HEK293 (cell line): ENCODE data around the gene NID1.

Source experiments
- CTCF ChIA-PET: fragments of 350-600 bp; formaldehyde crosslinking; extraction: SDS; loops from one replicate; lab custom pipeline; 2021; ENCODE audit warnings: antibody characterized with exemption; lab: Yijun Ruan, JAX
- POLR2A ChIA-PET: fragments of 300-600 bp; formaldehyde crosslinking; extraction: SDS; loops from one replicate; lab custom pipeline; 2020; ENCODE audit warnings: antibody characterized with exemption, inconsistent platforms; lab: Yijun Ruan, JAX
- H3K27ac ChIP-seq: fragments of 200-500 bp; sonication (Bioruptor generic); 2 replicates; pipeline ENCODE4 v1.5.1; 2014; ENCODE audit warnings: low read depth, low read length, control low read depth, inconsistent platforms; ENCODE audit errors: extremely low read depth
- H3K36me3 ChIP-seq, 2 experiments: fragments of 200-500 bp in 1 of 2; sonication (Bioruptor generic) in 1 of 2; 1 replicate in 1 of 2; 2 replicates in 1 of 2; pipeline ENCODE4 v1.5.1; 2014 to 2017; ENCODE audit warnings: inconsistent platforms in 2 of 2, low read length in 2 of 2; ENCODE audit not compliant: control insufficient read depth in 2 of 2, insufficient read depth in 1 of 2
- H3K4me1 ChIP-seq: fragments of 200-500 bp; sonication (Bioruptor generic); 2 replicates; pipeline ENCODE4 v1.5.1; 2014; ENCODE audit warnings: mild to moderate bottlenecking, low read length, inconsistent platforms; ENCODE audit not compliant: control insufficient read depth, insufficient read depth
- H3K4me3 ChIP-seq: 2 replicates; pipeline ENCODE4 v1.5.1; 2011; ENCODE audit warnings: low read depth, mild to moderate bottlenecking, control low read depth, low read length, moderate library complexity
- H3K9me3 ChIP-seq: fragments of 200-500 bp; sonication (Bioruptor generic); 2 replicates; pipeline ENCODE4 v1.5.1; 2014; ENCODE audit warnings: low read depth, low read length, inconsistent platforms; ENCODE audit not compliant: control insufficient read depth, insufficient read depth
- FEZF1 ChIP-seq: fragments of 450-650 bp; formaldehyde crosslinking; IDR thresholded peaks from 2 replicates; pipeline ENCODE4 v1.5.1; 2016; ENCODE audit warnings: missing biosample characterization, missing genetic modification characterization
- RBAK ChIP-seq: fragments of 450-650 bp; formaldehyde crosslinking; IDR thresholded peaks from 2 replicates; pipeline ENCODE4 v1.5.1; 2016; ENCODE audit warnings: missing biosample characterization, missing genetic modification characterization
- REPIN1 ChIP-seq: fragments of 450-650 bp; formaldehyde crosslinking; IDR thresholded peaks from 2 replicates; pipeline ENCODE4 v1.5.1; 2017; ENCODE audit warnings: missing biosample characterization, missing genetic modification characterization, low read depth
- SETDB1 ChIP-seq: IDR thresholded peaks from one replicate; pipeline ENCODE4 v1.6.1; 2017; ENCODE audit warnings: mild to moderate bottlenecking, low read length, moderate library complexity, mixed read lengths; ENCODE audit not compliant: insufficient read length
- ZBTB17 ChIP-seq: fragments of 450-650 bp; formaldehyde crosslinking; IDR thresholded peaks from 2 replicates; pipeline ENCODE4 v1.5.1; 2016; ENCODE audit warnings: missing biosample characterization, missing genetic modification characterization
- ZEB2 ChIP-seq: fragments of 450-650 bp; formaldehyde crosslinking; IDR thresholded peaks from 2 replicates; pipeline ENCODE4 v1.5.1; 2016; ENCODE audit warnings: missing biosample characterization, missing genetic modification characterization
- ZFP37 ChIP-seq: fragments of 450-650 bp; formaldehyde crosslinking; IDR thresholded peaks from 2 replicates; pipeline ENCODE4 v1.5.1; 2016; ENCODE audit warnings: missing biosample characterization, missing genetic modification characterization
- ZNF133 ChIP-seq: fragments of 450-650 bp; formaldehyde crosslinking; IDR thresholded peaks from 2 replicates; pipeline ENCODE4 v1.5.1; 2016; ENCODE audit warnings: missing biosample characterization, missing genetic modification characterization
- ZNF16 ChIP-seq: fragments of 450-650 bp; formaldehyde crosslinking; IDR thresholded peaks from 2 replicates; pipeline ENCODE4 v1.5.1; 2016; ENCODE audit warnings: low read depth, missing biosample characterization, missing genetic modification characterization
- ZNF2 ChIP-seq: fragments of 450-650 bp; formaldehyde crosslinking; IDR thresholded peaks from 2 replicates; pipeline ENCODE4 v1.5.1; 2016; ENCODE audit warnings: missing biosample characterization, missing genetic modification characterization
- ZNF202 ChIP-seq: fragments of 450-650 bp; formaldehyde crosslinking; IDR thresholded peaks from 2 replicates; pipeline ENCODE4 v1.5.1; 2016; ENCODE audit warnings: missing biosample characterization, missing genetic modification characterization, borderline replicate concordance
- ZNF335 ChIP-seq: fragments of 450-650 bp; formaldehyde crosslinking; conservative IDR thresholded peaks from 2 replicates; pipeline ENCODE4 v1.5.1; 2016; ENCODE audit warnings: missing biosample characterization, missing genetic modification characterization
- ZNF366 ChIP-seq: fragments of 450-650 bp; formaldehyde crosslinking; conservative IDR thresholded peaks from 2 replicates; pipeline ENCODE4 v1.5.1; 2016; ENCODE audit warnings: missing biosample characterization, missing genetic modification characterization
- ZNF610 ChIP-seq: fragments of 450-650 bp; formaldehyde crosslinking; IDR thresholded peaks from 2 replicates; pipeline ENCODE4 v1.5.1; 2016; ENCODE audit warnings: missing biosample characterization, missing genetic modification characterization, borderline replicate concordance
- ZNF830 ChIP-seq: fragments of 450-650 bp; IDR thresholded peaks from 2 replicates; pipeline ENCODE4 v1.5.0; 2018; ENCODE audit warnings: missing biosample characterization, missing genetic modification characterization, low read depth, mild to moderate bottlenecking, moderate library complexity
- ZSCAN30 ChIP-seq: fragments of 450-650 bp; IDR thresholded peaks from 2 replicates; pipeline ENCODE4 v1.5.1; 2018; ENCODE audit warnings: missing biosample characterization, mild to moderate bottlenecking, missing genetic modification characterization, moderate library complexity
- TF ChIP-seq, protein P1 (sequence below): fragments of 450-650 bp; formaldehyde crosslinking; IDR thresholded peaks from 2 replicates; pipeline ENCODE4 v1.5.1; 2016; ENCODE audit warnings: missing biosample characterization, missing genetic modification characterization, low read depth
- TF ChIP-seq, protein P2 (sequence below): fragments of 450-650 bp; IDR thresholded peaks from 2 replicates; pipeline ENCODE4 v1.5.1; 2018; ENCODE audit warnings: missing biosample characterization, mild to moderate bottlenecking, missing genetic modification characterization
- TF ChIP-seq, protein P3 (sequence below): fragments of 450-650 bp; formaldehyde crosslinking; IDR thresholded peaks from 2 replicates; pipeline ENCODE4 v1.5.1; 2016; ENCODE audit warnings: missing biosample characterization, missing genetic modification characterization
- TF ChIP-seq, protein P4 (sequence below): fragments of 450-650 bp; formaldehyde crosslinking; IDR thresholded peaks from 2 replicates; pipeline ENCODE4 v1.5.1; 2016; ENCODE audit warnings: missing biosample characterization, missing genetic modification characterization
- TF ChIP-seq, protein P5 (sequence below): fragments of 450-650 bp; formaldehyde crosslinking; conservative IDR thresholded peaks from 2 replicates; pipeline ENCODE4 v1.5.1; 2016; ENCODE audit warnings: low read depth, missing biosample characterization, missing genetic modification characterization
- TF ChIP-seq, protein P6 (sequence below): fragments of 450-650 bp; formaldehyde crosslinking; IDR thresholded peaks from 2 replicates; pipeline ENCODE4 v1.5.1; 2017; ENCODE audit warnings: missing biosample characterization, missing genetic modification characterization

NID1 gene

DNA sequence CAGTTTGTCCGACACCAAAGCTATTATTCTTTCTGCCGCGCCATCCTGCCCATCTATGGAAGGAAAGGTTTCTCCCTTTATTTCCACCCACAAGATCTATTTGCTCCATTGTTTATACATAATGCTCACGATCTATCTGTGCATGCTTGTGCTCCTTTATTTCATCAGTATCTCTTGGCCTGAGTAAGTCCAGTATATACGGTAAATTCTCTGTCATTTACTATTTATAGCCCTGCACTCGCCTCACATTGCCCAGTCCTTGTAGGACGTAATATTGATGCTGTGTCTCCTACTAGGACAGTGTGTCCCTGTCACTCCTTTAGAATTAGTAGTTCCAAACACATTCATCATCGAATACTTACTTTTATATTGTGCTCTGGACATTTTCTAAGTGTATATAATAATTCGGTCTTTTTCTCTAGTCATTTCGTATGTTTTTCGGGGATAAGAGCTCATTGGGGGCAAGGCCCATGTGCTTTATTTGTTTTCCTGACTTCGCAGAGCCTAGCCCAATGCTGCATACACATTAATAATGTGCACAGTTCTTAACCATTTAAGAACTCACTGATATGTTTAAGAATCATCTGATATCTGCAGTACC, 3.1 kb upstream of the NID1 start:
- Histone ChIP-seq H3K9me3 (no peaks in the 10 kb centered on the region), H3K4me1 (no peaks in the 10 kb centered on the region), H3K36me3 (no peaks in the 10 kb centered on the region), H3K27ac (no peak overlapping the region), H3K4me3 (no peak overlapping the region)
- CTCF ChIA-PET: interaction anchor here (0.5 to 1.6 kb wide), 5 partner anchors 16 to 735 kb away, joined by 3 to 6 read pairs (median 5); no protein-coding TSS in a partner anchor
- POLR2A ChIA-PET: no interaction called here
- TF ChIP-seq ZNF335 (tag by site-specific recombination): peak; percentile 84
- 0 out of 2 replicates have a peak, but pooled peaks have one; percentile 24 for TF ChIP-seq FEZF1
- no peak for TF ChIP-seq ZNF16 (tag by site-specific recombination)
- peak; percentile 62; the same call in 1 of the 2 replicates for TF ChIP-seq ZSCAN30 (tag by site-specific recombination)
- peak; percentile 57; the same call in 1 of the 2 replicates for TF ChIP-seq ZNF366 (tag by site-specific recombination)
- TF ChIP-seq ZBTB17 (tag by site-specific recombination): peak; percentile 83
- peak; percentile 84 for TF ChIP-seq ZEB2
- TF ChIP-seq, protein P1, sequence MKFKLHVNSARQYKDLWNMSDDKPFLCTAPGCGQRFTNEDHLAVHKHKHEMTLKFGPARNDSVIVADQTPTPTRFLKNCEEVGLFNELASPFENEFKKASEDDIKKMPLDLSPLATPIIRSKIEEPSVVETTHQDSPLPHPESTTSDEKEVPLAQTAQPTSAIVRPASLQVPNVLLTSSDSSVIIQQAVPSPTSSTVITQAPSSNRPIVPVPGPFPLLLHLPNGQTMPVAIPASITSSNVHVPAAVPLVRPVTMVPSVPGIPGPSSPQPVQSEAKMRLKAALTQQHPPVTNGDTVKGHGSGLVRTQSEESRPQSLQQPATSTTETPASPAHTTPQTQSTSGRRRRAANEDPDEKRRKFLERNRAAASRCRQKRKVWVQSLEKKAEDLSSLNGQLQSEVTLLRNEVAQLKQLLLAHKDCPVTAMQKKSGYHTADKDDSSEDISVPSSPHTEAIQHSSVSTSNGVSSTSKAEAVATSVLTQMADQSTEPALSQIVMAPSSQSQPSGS (tag by site-specific recombination): peak; percentile 42; the same call in 1 of the 2 replicates
- no peak; the same call in 1 of the 2 replicates for TF ChIP-seq ZNF2 (tag by site-specific recombination)
- TF ChIP-seq, protein P2, sequence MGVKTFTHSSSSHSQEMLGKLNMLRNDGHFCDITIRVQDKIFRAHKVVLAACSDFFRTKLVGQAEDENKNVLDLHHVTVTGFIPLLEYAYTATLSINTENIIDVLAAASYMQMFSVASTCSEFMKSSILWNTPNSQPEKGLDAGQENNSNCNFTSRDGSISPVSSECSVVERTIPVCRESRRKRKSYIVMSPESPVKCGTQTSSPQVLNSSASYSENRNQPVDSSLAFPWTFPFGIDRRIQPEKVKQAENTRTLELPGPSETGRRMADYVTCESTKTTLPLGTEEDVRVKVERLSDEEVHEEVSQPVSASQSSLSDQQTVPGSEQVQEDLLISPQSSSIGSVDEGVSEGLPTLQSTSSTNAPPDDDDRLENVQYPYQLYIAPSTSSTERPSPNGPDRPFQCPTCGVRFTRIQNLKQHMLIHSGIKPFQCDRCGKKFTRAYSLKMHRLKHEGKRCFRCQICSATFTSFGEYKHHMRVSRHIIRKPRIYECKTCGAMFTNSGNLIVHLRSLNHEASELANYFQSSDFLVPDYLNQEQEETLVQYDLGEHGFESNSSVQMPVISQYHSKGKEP (tag by site-specific recombination): peak; percentile 68
- TF ChIP-seq, protein P3, sequence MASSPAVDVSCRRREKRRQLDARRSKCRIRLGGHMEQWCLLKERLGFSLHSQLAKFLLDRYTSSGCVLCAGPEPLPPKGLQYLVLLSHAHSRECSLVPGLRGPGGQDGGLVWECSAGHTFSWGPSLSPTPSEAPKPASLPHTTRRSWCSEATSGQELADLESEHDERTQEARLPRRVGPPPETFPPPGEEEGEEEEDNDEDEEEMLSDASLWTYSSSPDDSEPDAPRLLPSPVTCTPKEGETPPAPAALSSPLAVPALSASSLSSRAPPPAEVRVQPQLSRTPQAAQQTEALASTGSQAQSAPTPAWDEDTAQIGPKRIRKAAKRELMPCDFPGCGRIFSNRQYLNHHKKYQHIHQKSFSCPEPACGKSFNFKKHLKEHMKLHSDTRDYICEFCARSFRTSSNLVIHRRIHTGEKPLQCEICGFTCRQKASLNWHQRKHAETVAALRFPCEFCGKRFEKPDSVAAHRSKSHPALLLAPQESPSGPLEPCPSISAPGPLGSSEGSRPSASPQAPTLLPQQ (tag by site-specific recombination): peak; percentile 84
- TF ChIP-seq, protein P4, sequence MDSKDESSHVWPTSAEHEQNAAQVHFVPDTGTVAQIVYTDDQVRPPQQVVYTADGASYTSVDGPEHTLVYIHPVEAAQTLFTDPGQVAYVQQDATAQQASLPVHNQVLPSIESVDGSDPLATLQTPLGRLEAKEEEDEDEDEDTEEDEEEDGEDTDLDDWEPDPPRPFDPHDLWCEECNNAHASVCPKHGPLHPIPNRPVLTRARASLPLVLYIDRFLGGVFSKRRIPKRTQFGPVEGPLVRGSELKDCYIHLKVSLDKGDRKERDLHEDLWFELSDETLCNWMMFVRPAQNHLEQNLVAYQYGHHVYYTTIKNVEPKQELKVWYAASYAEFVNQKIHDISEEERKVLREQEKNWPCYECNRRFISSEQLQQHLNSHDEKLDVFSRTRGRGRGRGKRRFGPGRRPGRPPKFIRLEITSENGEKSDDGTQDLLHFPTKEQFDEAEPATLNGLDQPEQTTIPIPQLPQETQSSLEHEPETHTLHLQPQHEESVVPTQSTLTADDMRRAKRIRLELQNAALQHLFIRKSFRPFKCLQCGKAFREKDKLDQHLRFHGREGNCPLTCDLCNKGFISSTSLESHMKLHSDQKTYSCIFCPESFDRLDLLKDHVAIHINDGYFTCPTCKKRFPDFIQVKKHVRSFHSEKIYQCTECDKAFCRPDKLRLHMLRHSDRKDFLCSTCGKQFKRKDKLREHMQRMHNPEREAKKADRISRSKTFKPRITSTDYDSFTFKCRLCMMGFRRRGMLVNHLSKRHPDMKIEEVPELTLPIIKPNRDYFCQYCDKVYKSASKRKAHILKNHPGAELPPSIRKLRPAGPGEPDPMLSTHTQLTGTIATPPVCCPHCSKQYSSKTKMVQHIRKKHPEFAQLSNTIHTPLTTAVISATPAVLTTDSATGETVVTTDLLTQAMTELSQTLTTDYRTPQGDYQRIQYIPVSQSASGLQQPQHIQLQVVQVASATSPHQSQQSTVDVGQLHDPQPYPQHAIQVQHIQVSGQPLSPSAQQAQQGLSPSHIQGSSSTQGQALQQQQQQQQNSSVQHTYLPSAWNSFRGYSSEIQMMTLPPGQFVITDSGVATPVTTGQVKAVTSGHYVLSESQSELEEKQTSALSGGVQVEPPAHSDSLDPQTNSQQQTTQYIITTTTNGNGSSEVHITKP (tag by site-specific recombination): peak; percentile 44
- TF ChIP-seq SETDB1: peak; percentile 8
- peak; percentile 48; the same call in 1 of the 2 replicates for TF ChIP-seq ZNF610 (tag by site-specific recombination)
- TF ChIP-seq ZNF133: no peak
- TF ChIP-seq, protein P5, sequence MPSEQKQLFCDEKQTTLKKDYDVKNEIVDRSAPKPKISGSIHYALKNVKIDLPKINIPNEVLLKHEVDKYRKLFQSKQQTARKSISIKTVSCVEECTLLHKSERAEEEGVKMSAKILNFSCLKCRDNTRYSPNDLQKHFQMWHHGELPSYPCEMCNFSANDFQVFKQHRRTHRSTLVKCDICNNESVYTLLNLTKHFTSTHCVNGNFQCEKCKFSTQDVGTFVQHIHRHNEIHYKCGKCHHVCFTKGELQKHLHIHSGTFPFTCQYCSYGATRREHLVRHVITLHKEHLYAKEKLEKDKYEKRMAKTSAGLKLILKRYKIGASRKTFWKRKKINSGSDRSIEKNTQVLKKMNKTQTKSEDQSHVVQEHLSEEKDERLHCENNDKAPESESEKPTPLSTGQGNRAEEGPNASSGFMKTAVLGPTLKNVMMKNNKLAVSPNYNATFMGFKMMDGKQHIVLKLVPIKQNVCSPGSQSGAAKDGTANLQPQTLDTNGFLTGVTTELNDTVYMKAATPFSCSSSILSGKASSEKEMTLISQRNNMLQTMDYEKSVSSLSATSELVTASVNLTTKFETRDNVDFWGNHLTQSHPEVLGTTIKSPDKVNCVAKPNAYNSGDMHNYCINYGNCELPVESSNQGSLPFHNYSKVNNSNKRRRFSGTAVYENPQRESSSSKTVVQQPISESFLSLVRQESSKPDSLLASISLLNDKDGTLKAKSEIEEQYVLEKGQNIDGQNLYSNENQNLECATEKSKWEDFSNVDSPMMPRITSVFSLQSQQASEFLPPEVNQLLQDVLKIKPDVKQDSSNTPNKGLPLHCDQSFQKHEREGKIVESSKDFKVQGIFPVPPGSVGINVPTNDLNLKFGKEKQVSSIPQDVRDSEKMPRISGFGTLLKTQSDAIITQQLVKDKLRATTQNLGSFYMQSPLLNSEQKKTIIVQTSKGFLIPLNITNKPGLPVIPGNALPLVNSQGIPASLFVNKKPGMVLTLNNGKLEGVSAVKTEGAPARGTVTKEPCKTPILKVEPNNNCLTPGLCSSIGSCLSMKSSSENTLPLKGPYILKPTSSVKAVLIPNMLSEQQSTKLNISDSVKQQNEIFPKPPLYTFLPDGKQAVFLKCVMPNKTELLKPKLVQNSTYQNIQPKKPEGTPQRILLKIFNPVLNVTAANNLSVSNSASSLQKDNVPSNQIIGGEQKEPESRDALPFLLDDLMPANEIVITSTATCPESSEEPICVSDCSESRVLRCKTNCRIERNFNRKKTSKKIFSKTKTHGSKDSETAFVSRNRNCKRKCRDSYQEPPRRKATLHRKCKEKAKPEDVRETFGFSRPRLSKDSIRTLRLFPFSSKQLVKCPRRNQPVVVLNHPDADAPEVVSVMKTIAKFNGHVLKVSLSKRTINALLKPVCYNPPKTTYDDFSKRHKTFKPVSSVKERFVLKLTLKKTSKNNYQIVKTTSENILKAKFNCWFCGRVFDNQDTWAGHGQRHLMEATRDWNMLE: peak; percentile 57
- TF ChIP-seq ZFP37 (tag by site-specific recombination): 0 out of 2 replicates have a peak, but pooled peaks have one; percentile 31
- TF ChIP-seq, protein P6, sequence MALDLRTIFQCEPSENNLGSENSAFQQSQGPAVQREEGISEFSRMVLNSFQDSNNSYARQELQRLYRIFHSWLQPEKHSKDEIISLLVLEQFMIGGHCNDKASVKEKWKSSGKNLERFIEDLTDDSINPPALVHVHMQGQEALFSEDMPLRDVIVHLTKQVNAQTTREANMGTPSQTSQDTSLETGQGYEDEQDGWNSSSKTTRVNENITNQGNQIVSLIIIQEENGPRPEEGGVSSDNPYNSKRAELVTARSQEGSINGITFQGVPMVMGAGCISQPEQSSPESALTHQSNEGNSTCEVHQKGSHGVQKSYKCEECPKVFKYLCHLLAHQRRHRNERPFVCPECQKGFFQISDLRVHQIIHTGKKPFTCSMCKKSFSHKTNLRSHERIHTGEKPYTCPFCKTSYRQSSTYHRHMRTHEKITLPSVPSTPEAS: 0 out of 2 replicates have a peak, but pooled peaks have one; percentile 31
- no peak for TF ChIP-seq RBAK
- TF ChIP-seq ZNF202 (tag by site-specific recombination): no peak
- no peak for TF ChIP-seq ZNF830 (tag by site-specific recombination)
- TF ChIP-seq REPIN1 (tag by site-specific recombination): 0 out of 2 replicates have a peak, but pooled peaks have one; percentile 28
